Left renal pelvis (tissue), 4 donors: ENCODE data around the gene GSTM4. TPM values are rescaled to one million over a fixed set of nuclear protein-coding genes. Genes with fewer than 3 reads are reported as not detected.

Experiments
- DNase-seq, 4 donors: peaks; one replicate each; pipeline ENCODE4 v3.0.0-alpha.2; 2013; ENCODE audit warnings: low read depth in 4 of 4, low spot score in 3 of 4
- polyA plus RNA-seq, 4 donors: library from polyadenylated mRNA; unstranded; fragments of 120-200 nt; gene quantifications; one replicate each; pipeline ENCODE4 v1.2.1, GENCODE V29; 2013; ENCODE audit not compliant: insufficient read length in 4 of 4

Gene GSTM4
- polyA plus RNA-seq, 4 donors: 30.7 to 70.5 (median 57.7) TPM

- DNase-seq: no peak
Observed at GRCh38 chr1:109624201-109625010, 31.5 kb upstream of the GSTM4 start.

DNA sequence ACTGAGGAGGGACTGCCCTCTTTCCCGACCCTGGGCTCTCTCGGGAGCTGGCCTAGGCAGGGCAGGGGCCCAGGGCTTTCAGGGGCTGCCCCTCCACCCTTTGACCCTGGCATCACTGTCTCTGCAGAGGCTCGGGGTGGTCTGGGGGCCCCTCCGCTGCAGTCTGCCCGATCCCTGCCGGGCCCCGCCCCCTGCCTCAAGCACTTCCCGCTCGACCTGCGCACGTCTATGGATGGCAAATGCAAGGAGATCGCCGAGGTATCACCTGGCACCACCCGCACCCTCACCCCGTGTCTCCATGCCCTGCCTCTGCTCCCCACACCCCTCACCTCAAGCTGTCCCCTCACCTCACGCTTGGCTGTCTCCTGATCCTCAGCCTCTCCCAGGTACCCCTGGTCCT lies 30.7 kb upstream of the GSTM4 start:
- DNase-seq: no peak

- no peak for DNase-seq
Observed at GRCh38 chr1:109625601-109626560, 30.0 kb upstream of the GSTM4 start.

GRCh38 chr1:109626682-109627408 lies 29.1 kb upstream of the GSTM4 start:
- DNase-seq: no peak

DNA sequence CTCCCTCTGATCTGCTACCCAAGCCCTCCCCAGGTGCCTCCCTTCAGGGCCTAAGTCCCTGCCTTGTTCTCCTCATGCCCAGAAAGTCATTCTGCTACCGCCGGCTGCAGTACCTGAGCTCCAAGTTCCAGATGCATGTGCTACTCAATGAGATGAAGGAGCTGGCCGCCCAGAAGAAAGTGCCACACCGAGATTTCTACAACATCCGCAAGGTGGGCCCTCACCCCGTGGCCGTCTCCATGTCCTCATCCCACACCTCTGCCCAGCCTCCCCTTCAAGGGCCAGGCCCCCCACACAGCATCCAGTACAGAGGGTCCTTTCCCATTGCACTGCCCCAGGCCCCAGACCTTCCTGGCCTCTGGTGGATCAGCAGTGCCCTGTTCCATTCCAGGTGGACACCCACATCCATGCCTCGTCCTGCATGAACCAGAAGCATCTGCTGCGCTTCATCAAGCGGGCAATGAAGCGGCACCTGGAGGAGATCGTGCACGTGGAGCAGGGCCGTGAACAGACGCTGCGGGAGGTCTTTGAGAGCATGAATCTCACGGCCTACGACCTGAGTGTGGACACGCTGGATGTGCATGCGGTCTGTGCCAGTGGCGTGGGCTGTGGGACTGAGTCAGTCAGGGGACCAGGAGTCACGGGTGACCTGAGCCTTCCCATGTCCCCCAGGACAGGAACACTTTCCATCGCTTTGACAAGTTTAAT lies 28.1 kb upstream of the GSTM4 start:
- no peak for DNase-seq

DNA sequence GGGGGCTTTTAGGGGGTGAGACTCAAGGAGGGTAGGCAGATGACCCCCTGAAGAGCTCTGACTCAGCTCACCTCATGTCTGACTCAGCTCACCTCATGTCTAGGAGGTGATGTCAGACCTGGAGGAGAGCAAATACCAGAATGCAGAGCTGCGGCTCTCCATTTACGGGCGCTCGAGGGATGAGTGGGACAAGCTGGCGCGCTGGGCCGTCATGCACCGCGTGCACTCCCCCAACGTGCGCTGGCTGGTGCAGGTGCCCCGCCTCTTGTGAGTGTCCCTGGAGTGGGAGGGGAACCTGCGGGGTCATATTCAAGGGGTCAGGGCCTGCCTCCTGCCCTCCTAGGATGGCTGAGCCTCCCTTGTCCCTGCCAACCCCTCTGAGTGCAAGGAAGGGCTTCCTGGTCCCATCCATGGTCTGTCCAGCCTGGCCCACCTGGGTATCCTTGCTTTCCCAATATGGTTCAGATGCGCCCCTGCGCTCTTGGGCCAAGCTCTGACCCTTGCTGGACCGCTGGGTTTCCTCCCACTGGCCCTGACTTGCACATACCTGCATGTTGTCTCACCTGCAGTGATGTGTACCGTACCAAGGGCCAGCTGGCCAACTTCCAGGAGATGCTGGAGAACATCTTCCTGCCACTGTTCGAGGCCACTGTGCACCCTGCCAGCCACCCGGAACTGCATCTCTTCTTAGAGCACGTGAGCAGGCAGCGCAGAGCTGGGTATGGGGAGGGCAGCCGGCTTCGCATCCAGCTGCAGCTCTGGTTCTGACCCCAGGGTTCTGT lies 27.2 kb upstream of the GSTM4 start:
- no peak for DNase-seq

DNA sequence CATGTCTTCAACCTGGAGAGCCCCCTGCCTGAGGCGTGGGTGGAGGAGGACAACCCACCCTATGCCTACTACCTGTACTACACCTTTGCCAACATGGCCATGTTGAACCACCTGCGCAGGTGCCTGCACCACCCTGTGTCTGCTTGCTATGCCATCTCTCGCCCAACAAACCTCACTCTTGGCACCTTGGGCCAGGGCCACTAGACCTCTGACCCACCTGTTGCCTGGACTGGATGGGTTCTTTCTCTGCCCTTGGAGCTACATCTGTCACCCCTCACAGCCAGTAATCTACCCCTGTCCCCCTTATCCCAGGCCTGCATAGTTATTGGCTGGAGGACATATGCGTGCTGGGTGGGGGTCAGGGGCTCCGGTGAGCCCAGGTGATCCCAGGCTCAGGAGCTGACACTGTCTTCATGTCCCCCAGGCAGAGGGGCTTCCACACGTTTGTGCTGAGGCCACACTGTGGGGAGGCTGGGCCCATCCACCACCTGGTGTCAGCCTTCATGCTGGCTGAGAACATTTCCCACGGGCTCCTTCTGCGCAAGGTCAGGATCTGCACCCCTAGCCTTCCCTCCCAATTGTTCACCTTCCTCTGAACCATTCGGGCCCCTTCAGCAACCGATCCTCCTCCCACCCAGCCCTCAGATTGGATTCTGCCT lies 26.4 kb upstream of the GSTM4 start:
- DNase-seq: no peak

- no peak for DNase-seq
Observed at GRCh38 chr1:109630081-109630897, 25.6 kb upstream of the GSTM4 start.

DNA sequence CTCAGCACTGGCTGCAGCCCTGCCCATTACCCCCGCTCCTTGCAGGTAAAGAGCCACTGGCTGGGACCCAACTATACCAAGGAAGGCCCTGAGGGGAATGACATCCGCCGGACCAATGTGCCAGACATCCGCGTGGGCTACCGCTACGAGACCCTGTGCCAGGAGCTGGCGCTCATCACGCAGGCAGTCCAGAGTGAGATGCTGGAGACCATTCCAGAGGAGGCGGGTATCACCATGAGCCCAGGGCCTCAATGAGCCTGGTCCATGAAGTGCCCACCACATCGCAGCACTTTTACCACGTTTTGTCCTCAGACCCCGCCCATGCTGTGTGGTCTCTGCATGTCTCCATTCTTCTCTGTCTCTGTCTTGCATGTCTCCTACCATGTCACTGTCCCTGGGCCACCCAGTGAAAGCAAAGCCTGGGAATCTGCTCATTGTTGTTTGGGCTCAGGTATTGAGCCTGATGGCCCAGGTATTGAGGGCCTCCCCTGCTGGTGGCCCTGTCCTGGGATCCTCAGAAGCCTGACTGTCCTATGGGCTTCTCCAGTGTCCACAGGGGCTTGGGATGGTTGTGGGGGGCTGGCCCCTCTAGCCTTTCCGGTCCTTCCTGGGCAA lies 24.9 kb upstream of the GSTM4 start:
- DNase-seq: no peak

DNA sequence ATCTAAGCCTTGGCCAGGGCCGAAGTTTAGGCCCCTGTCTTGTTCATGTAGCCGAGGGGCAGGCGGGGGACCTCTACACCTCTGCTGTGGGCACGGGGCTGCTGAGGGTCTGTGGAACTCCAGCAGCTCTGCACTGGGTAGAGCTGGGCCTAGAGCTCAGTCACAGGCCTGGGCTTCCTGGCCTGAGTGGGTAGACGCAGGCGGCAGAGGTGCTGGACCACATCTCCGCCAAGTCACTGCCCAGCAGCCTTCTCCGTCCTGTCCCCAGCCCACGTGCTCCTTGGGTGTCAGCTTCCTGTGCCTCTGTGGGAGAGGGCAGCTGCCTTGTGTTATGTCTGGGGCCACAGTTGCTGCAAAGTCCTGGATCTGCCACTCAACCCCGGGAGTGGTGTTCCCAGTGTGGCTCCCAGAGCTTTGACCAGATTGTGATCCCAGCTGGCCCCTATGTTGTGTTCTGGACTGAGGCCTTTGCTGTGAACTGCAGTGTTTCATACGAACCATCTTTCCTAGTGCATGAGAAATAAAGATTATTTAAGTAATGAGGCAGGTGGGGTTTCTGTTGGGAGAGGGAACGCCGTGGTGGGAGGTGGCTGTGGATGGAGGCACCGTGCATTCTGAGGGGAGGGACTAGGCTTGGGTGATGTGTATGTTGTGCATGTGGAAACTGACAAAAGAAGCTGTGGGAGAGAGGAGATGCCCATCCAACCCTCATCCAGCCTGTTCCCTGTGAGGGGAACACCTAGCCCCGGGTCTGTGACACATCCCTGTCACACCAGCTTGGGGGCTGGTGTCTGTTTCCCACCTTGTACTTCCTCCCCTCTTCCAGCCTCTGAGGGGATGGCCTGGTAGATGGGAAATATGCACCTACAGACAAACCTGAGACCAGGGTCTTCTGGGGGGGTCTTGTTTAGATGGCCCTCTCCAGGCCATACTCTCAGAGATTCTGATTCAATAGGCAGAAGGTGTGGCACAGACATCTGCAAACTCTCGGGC lies 24.1 kb upstream of the GSTM4 start:
- no peak for DNase-seq

- DNase-seq: no peak
Observed at GRCh38 chr1:109632671-109633346, 23.1 kb upstream of the GSTM4 start.

DNA sequence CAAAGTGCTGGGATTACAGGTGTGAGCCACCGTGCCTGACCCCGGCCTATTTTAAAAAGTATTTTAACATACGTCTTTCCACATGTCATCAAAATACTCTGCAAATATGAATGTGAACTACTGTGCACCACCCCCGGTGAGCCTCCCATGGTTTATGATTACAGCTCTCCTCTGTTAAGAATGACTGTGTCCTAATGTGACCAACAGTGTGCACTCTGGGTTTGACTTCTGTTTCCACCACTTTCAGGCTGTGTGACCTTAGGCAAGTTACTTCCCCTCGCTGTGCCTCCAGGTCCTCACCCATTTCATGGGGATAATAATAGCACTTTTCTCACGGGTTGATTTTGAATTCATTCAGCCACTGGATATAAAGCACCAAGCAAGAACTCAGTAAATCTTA lies 21.6 kb upstream of the GSTM4 start:
- DNase-seq: no peak

- no peak for DNase-seq
Observed at GRCh38 chr1:109634771-109635750, 20.8 kb upstream of the GSTM4 start.

- no peak for DNase-seq
Observed at GRCh38 chr1:109635862-109636200, 20.1 kb upstream of the GSTM4 start.
